Measurements from ENCODE around the gene SMTNL1. TPM values are rescaled to one million over a fixed set of nuclear protein-coding genes. Genes with fewer than 3 reads are reported as not detected.

SMTNL1 gene
- polyA plus RNA-seq, 1 of the 3 experiments (the other 2 are of a cell fraction): not detected

GRCh38 chr11:57496109-57496820 lies 41.1 kb upstream of the SMTNL1 start (continued):
- TF ChIP-seq, protein P1, sequence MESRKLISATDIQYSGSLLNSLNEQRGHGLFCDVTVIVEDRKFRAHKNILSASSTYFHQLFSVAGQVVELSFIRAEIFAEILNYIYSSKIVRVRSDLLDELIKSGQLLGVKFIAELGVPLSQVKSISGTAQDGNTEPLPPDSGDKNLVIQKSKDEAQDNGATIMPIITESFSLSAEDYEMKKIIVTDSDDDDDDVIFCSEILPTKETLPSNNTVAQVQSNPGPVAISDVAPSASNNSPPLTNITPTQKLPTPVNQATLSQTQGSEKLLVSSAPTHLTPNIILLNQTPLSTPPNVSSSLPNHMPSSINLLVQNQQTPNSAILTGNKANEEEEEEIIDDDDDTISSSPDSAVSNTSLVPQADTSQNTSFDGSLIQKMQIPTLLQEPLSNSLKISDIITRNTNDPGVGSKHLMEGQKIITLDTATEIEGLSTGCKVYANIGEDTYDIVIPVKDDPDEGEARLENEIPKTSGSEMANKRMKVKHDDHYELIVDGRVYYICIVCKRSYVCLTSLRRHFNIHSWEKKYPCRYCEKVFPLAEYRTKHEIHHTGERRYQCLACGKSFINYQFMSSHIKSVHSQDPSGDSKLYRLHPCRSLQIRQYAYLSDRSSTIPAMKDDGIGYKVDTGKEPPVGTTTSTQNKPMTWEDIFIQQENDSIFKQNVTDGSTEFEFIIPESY (IDR thresholded peaks at IDR 0.05; ENCODE audit: borderline replicate concordance, low read depth): no peak

GRCh38 chr11:57497303-57498247 lies 39.8 kb upstream of the SMTNL1 start:
- Histone ChIP-seq H3K9ac (no peak overlapping the region), H3F3A (replicated peaks; ENCODE audit: insufficient read depth) (no peaks in the 10 kb centered on the region), H3K36me3 (replicated peaks in 1 of 2; ENCODE audit: control insufficient read depth in 1 of 2, insufficient read depth in 2 of 2, low read length in 1 of 2) (no peaks in the 10 kb centered on the region), H2AFZ (ENCODE audit: low read depth) (no peak overlapping the region), H3K9me3 (no peaks in the 10 kb centered on the region), H4K20me1 (ENCODE audit: insufficient read depth) (no peaks in the 10 kb centered on the region), H3K4me3 (ENCODE audit: low read depth in 2 of 2, low read length in 1 of 2) (no peak overlapping the region), H3K27ac (ENCODE audit: low read depth in 2 of 2, low read length in 1 of 2) (no peak overlapping the region), H3K79me2 (ENCODE audit: insufficient read depth) (no peaks in the 10 kb centered on the region), H3K9me2 (no peaks in the 10 kb centered on the region), H3K4me2 (no peak overlapping the region), H3K27me3 (ENCODE audit: insufficient read depth) (no peaks in the 10 kb centered on the region), H3K4me1 (ENCODE audit: control insufficient read depth in 1 of 2, insufficient read depth in 2 of 2, low read depth in 1 of 2, low read length in 1 of 2) (peaks cover 11 to 12% of the 10 kb centered on the region in 2 experiments; a peak in 2 of 4 replicates)
- ChIA-PET POLR2A (no interaction called here), CTCF (interaction anchor here (0.8 to 27.2 kb wide), 9 partner anchors 13 to 147 kb away, joined by 4 to 517 read pairs (median 11); partner anchors contain the start of genes RTN4RL2, SLC43A1, TIMM10 and UBE2L6)
- no peak for TF ChIP-seq SMC3 (IDR thresholded peaks at IDR 0.05; ENCODE audit: low read depth, low read length)
- 92% methylated on average over 15 of the region's 15 CpGs for WGBS (ENCODE audit: low lambda C conversion rate)
- no peak for DNase-seq

GRCh38 chr11:57498540-57498939 lies 38.9 kb upstream of the SMTNL1 start:
- TF ChIP-seq RCOR1 (IDR thresholded peaks at IDR 0.05; ENCODE audit: low read length) (no peak), NFIC (IDR thresholded peaks at IDR 0.05; ENCODE audit: borderline replicate concordance) (no peak), TEAD4 (IDR thresholded peaks at IDR 0.05; ENCODE audit: borderline replicate concordance, insufficient read depth) (no peak), ELF1 (IDR thresholded peaks at IDR 0.05) (no peak), SIN3A (IDR thresholded peaks at IDR 0.05; ENCODE audit: borderline replicate concordance, low read depth, low read length) (no peak), GABPA (IDR thresholded peaks at IDR 0.05; ENCODE audit: low read depth) (no peak), TCF12 (IDR thresholded peaks at IDR 0.05) (no peak), FOXM1 (IDR thresholded peaks at IDR 0.05; ENCODE audit: low read depth) (no peak), RXRA (IDR thresholded peaks at IDR 0.05; ENCODE audit: borderline replicate concordance, low read depth) (no peak), CHD2 (IDR thresholded peaks at IDR 0.05; ENCODE audit: low read length, partially characterized antibody) (no peak), SMC3 (IDR thresholded peaks at IDR 0.05; ENCODE audit: low read depth, low read length) (no peak)
- TF ChIP-seq, protein P2, sequence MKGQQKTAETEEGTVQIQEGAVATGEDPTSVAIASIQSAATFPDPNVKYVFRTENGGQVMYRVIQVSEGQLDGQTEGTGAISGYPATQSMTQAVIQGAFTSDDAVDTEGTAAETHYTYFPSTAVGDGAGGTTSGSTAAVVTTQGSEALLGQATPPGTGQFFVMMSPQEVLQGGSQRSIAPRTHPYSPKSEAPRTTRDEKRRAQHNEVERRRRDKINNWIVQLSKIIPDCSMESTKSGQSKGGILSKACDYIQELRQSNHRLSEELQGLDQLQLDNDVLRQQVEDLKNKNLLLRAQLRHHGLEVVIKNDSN (IDR thresholded peaks at IDR 0.05; ENCODE audit: borderline replicate concordance, low read depth): no peak
- ChIA-PET POLR2A (interaction anchor here (1.1 kb wide), 1 partner anchor 16 kb away, joined by 5 read pairs; the partner anchor contains the start of gene SLC43A1), CTCF (interaction anchor here (0.8 to 27.2 kb wide), 7 partner anchors 12 to 40 kb away, joined by 3 to 517 read pairs (median 16); partner anchors contain the start of genes RTN4RL2, SLC43A1 and TIMM10)
- no peaks in the 10 kb centered on the region for H4K20me1 ChIP-seq (ENCODE audit: insufficient read depth)
- H3F3A ChIP-seq (replicated peaks; ENCODE audit: insufficient read depth): no peaks in the 10 kb centered on the region
- no peaks in the 10 kb centered on the region for H3K27me3 ChIP-seq (ENCODE audit: insufficient read depth)
- no peak overlapping the region for H3K4me3 ChIP-seq (ENCODE audit: low read depth in 2 of 2, low read length in 1 of 2)
- no peak overlapping the region for H3K4me2 ChIP-seq
- no peak overlapping the region for H2AFZ ChIP-seq (ENCODE audit: low read depth)
- H3K9me3 ChIP-seq: no peaks in the 10 kb centered on the region
- no peak overlapping the region for H3K9ac ChIP-seq
- H3K36me3 ChIP-seq (replicated peaks in 1 of 2; ENCODE audit: control insufficient read depth in 1 of 2, insufficient read depth in 2 of 2, low read length in 1 of 2): no peaks in the 10 kb centered on the region
- 100% methylated on average over 4 of the region's 6 CpGs for WGBS (ENCODE audit: low lambda C conversion rate)
- no peaks in the 10 kb centered on the region for H3K79me2 ChIP-seq (ENCODE audit: insufficient read depth)
- no peak overlapping the region for H3K27ac ChIP-seq (ENCODE audit: low read depth in 2 of 2, low read length in 1 of 2)
- no peaks in the 10 kb centered on the region for H3K9me2 ChIP-seq
- H3K4me1 ChIP-seq (ENCODE audit: control insufficient read depth in 1 of 2, insufficient read depth in 2 of 2, low read depth in 1 of 2, low read length in 1 of 2): peaks cover 11 to 12% of the 10 kb centered on the region in 2 experiments; a peak in 2 of 4 replicates
- DNase-seq: no peak

Data from SK-N-SH (cell line).